Pulmonary artery endothelial cell (primary cell): Measurements from ENCODE around the gene SLC51A. TPM values are rescaled to one million over a fixed set of nuclear protein-coding genes. Genes with fewer than 3 reads are reported as not detected.
"Not testable (repeated sequence)": the region's sequence is repeated elsewhere in the genome, so short reads cannot be mapped to it uniquely, and the experiment has no call there.

Experiments
- DNase-seq: peaks from one replicate; pipeline ENCODE4 v3.0.0-alpha.2; 2011; ENCODE audit warnings: low read depth, low spot score
- total RNA-seq: library from RNA; depleted of rRNA; stranded (reverse); fragments of >200 nt; gene quantifications from 2 replicates; pipeline ENCODE4 v1.2.3, GENCODE V29; 2014

Gene SLC51A
- total RNA-seq, 1 donor from 2014 or later = not detected

DNA sequence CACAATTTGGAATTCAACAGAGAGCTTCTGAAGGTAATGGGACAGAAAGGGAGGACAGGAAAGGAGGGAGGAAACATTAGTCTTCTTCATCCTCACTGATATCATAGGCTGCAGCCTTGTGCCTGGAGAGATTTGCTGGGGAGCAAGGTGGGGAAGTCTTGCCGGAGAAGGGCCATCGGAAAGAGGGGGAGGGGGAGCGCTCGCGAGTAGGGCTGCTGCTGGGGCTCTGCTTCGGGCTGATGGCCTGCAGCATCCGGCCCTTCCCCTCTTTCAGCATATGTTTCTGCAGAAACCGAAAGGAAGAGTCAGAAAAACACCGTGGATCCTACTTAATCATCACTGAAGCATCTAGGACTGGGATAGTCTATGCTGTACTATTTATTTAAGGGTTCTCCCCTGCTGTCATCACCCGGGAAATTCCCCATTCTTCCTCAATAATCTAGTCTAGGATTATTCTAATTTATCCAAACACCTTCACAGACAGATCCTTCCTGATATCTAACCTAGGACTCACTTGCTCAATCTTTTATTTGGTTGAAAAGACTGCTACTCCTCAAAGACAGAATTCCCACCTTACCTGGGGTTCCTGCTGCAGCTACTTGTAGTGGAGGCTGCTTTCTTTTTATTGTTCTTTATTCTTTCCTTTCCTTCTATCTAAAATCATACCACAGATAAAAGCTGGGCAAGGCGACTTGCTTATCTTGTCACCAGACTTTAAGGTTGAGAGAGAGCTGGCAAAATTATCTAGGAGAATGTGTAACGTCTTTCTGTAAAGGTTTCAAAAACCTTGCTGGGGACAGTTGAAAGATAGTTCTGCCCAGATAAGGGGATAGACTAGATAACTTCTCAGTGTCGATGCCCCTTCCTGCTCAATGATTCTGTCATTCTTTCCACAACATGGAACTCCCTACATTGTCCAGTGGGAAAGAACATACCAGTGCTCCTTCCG, 22.6 kb downstream of the SLC51A start:
- no peak for DNase-seq

DNA sequence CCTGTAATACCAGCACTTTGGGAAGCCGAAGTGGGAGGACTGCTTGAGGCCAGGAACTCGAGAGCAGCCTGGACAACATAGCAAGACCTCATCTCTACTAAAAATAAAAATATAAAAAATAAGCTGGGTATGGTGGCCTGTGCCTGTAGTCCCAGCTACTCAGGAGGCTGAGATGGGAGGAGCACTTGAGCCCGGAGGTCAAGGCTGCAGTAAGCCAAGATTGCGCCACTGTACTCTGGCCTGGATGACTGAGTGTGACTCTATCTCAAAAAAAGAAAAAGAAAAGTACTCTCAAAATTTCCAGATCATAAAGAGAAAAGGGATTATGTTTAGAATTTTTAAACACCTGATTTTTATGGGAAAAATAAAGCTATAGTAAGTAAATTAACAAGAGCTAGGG, 24.1 kb downstream of the SLC51A start:
- no peak for DNase-seq

- DNase-seq = no peak
These were observed 25.4 kb downstream of the SLC51A start for GRCh38 chr3:196241704-196242103.

GRCh38 chr3:196244166-196244565, 27.8 kb downstream of the SLC51A start:
- DNase-seq = not testable (repeated sequence)

DNA sequence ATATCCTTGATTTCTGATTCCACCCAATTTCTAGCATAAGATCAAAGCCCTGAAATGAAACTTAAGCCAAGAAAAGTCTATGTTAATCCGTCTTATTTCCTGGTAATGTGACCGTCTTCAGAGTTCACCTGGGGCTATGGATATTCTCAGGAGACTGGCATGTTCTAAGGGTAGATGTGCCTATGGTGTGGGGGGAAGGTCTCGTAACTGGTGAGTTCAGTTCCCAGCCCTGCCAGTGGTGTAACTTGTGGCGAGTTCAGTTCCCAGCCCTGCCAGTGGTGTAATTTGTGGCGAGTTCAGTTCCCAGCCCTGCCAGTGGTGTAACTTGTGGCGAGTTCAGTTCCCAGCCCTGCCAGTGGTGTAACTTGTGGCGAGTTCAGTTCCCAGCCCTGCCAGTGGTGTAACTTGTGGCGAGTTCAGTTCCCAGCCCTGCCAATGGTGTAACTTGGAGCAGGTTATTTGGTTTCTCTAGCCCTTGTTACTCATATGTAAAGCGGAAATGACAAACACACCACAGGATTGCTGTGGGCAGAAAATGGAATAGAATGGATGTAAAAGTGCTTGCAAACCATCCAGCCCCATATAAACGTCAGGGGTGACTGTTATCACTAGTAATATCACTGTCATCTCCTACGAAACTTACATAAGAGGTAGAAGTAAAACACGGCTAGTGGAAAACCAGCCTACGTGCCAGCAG, 30.4 kb downstream of the SLC51A start:
- DNase-seq = no peak

DNA sequence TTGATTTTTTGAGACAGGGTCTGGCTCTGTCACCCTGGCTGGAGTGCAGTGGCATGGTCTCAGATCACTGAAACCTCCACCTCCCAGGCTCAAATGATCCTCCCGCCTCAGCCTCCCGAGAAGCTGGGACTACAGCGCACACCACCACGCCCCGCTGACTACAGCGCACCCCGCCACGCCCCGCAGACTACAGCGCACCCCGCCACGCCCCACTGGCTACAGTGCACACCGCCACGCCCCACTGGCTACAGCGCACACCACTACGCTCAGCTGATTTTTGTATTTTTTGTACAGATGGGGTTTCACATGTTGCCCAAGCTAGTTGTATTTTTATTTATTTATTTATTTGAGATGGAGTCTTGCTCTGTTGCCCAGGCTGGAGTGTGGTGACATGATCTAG, 35.6 kb downstream of the SLC51A start:
- no peak for DNase-seq

- DNase-seq = no peak
These were observed 38.3 kb downstream of the SLC51A start for GRCh38 chr3:196254376-196255283.

GRCh38 chr3:196255776-196256175, 39.4 kb downstream of the SLC51A start:
- DNase-seq = no peak

DNA sequence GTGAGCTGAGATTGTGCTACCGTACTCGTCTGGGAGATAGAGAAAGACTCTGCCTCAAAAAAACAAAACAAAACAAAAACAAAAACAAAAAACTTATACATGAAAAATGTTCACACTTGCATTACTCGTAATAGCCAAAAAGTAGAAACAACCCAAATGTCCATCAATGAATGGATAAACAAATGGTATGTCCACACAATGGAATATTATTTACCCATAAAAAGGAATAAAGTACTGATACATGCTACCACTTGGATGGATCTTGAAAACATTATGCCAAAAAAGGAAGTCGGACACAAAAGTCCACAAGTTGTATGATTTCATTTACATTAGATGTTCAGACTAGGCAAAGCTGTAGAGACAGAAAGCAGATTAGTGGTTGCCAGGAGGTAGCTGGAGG, 44.5 kb downstream of the SLC51A start:
- DNase-seq = no peak

DNA sequence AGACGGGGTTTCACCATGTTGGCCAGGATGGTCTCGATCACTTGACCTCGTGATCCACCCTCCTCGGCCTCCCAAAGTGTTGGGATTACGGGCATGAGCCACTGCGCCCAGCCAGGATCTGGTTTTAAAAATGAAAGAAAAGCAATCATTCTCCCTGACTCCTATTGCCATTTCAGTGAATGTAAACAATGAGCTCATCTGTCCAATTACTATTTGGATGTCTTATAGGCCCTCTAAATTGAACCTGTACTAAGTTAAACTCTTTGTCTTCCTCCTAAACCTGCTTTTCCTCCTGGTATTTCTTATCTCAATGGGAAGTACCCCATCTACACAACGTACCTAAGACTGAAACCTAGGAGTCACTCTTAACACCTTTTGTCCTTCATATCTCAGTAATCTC, 47.5 kb downstream of the SLC51A start:
- no peak for DNase-seq

- DNase-seq = no peak
These were observed 52.2 kb downstream of the SLC51A start for GRCh38 chr3:196268284-196269163.

GRCh38 chr3:196270499-196270898, 54.2 kb downstream of the SLC51A start:
- no peak for DNase-seq

- DNase-seq = no peak
These were observed 56.5 kb downstream of the SLC51A start for GRCh38 chr3:196272826-196273225.

DNA sequence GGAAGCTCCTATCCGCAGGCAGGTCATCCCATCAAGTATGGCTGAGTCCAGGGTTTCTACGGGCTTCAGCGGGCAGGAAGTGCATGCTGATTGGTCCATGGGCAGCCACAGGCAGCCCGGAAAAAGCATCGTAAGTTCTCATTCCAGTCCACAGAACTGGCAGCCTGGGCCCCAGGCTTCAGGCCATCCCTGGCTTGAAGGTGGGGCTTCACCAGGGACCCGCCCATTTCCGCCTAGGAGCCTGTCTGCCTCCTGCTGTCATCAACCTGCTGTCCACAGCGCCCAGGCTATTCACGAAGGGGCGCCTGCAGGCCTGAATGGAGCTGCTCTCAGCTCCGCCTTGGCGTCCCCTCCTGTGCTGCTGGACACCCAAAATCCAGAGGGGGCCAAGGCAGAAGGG, 57.3 kb downstream of the SLC51A start:
- DNase-seq = no peak

DNA sequence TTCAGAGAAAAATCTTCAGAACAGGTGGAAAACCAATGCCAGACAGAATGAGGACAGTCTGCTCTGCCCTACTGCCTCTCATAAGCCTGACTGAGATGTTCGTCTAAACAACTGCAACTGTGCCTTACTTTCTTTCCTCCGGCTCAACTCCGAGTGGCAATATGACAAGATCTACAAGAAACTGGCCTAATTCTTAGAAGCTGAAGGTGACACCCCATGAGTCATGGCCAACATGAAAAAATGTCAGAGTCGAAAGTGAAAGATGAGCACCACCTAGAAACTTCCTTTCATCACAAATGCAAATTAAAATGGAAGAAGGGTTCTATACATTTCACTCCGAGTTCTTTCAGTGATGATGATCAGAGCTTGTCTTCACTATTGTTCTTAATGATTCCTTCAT, 58.3 kb downstream of the SLC51A start:
- DNase-seq = no peak

GRCh38 chr3:196275126-196275525, 58.8 kb downstream of the SLC51A start:
- DNase-seq = no peak

DNA sequence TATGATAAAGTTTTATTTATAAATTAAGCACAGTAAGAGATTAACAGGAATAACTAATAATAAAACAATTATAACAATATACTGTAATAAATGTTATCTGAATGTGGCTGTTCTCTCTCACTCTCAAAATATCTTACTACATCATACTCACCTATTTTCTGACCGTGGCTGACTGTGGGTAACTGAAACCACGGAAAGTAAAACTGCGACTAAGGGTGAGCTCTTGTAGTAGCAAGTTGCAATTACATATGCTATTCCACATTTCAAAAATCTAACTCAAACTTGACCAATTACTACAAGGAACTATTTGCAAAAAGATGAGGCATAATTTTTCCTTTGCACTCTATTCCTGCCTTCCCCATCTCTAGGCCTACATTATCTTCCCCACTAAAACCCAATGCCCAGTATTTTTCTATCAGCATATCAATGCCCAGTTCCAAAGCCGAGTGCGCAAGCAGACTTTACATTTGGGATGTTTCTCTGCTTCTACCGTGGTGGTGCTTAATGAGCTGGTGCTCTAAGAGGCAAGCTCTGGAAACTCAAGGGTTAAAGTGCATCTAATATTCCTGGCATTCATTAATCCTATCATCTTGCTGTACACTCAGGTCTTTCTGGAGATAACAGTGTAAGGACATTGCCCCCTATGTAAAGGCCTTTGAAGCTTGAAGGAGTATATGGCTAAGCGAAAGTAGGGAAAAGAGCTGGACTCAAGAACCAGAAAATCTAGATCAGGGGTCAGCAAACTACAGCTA, 64.5 kb downstream of the SLC51A start:
- DNase-seq = no peak

DNA sequence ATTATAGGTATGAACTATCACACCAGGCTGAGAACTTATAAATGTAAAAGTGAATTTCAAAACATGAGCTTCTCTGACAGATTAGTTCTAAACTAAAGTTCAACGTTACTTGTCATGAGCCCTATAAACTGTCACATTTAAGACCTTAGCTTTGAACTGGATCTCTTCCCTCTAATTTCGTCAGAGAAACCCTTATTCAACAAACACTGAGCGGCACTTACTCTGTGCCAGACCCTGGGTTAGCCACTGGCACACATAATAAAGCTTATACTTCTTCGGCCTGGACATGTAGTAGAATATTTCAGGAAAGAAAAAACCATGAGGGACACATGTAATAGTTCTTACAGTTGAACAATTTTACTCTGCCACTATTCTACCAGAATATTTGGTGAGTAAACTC, 65.6 kb downstream of the SLC51A start:
- no peak for DNase-seq
